T follicular helper cell (primary cell): ENCODE results near the gene CEP170B.
"Not testable (repeated sequence)": the region's sequence is repeated elsewhere in the genome, so short reads cannot be mapped to it uniquely, and the experiment has no call there.

Experiments
- DNase-seq: peaks from one replicate; pipeline ENCODE4 v3.0.0-alpha.2; 2020; ENCODE audit warnings: low read depth

CEP170B gene

GRCh38 chr14:104931771-104932675 lies 67.0 kb downstream of the CEP170B start:
- no peak for DNase-seq

GRCh38 chr14:104932676-104933631 lies 67.9 kb downstream of the CEP170B start:
- peak; percentile 72 for DNase-seq

GRCh38 chr14:104933746-104934733 lies 69.0 kb downstream of the CEP170B start:
- no peak for DNase-seq

GRCh38 chr14:104935026-104935650 lies 70.1 kb downstream of the CEP170B start:
- DNase-seq, result no peak

- no peak for DNase-seq
Measured at GRCh38 chr14:104935955-104936354, 70.9 kb downstream of the CEP170B start.

GRCh38 chr14:104936361-104937155 lies 71.5 kb downstream of the CEP170B start:
- no peak for DNase-seq

- no peak for DNase-seq
Measured at GRCh38 chr14:104937161-104937560, 72.1 kb downstream of the CEP170B start.

- no peak for DNase-seq
Measured at GRCh38 chr14:104937694-104938365, 72.8 kb downstream of the CEP170B start.

GRCh38 chr14:104938436-104938835 lies 73.4 kb downstream of the CEP170B start:
- DNase-seq, result no peak

GRCh38 chr14:104938960-104939359 lies 73.9 kb downstream of the CEP170B start:
- no peak for DNase-seq

GRCh38 chr14:104939666-104940410 lies 74.8 kb downstream of the CEP170B start:
- DNase-seq, result no peak

GRCh38 chr14:104940526-104941150 lies 75.6 kb downstream of the CEP170B start:
- DNase-seq, result no peak

GRCh38 chr14:104941508-104942365 lies 76.7 kb downstream of the CEP170B start:
- no peak for DNase-seq

GRCh38 chr14:104942586-104942985 lies 77.5 kb downstream of the CEP170B start:
- no peak for DNase-seq

- DNase-seq, result not testable (repeated sequence)
Measured at GRCh38 chr14:104943216-104944015, 78.3 kb downstream of the CEP170B start.

- not testable (repeated sequence) for DNase-seq
Measured at GRCh38 chr14:104944016-104944308, 78.9 kb downstream of the CEP170B start.
